Osteocyte (in vitro differentiated cells): ENCODE measurements around the gene OR1E2. TPM values are rescaled to one million over a fixed set of nuclear protein-coding genes. Genes with fewer than 3 reads are reported as not detected.

Source experiments
- DNase-seq: peaks from one replicate; pipeline ENCODE4 v3.0.0; 2021; ENCODE audit warnings: mixed read lengths; ENCODE audit not compliant: unreplicated experiment; ENCODE audit errors: extremely low spot score
- H3K27ac Mint-ChIP-seq: one replicate; pipeline ENCODE4 v1.8.0; 2021; ENCODE audit warnings: mild to moderate bottlenecking, mixed read lengths; ENCODE audit not compliant: unreplicated experiment
- H3K27me3 Mint-ChIP-seq: one replicate; pipeline ENCODE4 v1.8.0; 2021; ENCODE audit warnings: mixed read lengths; ENCODE audit not compliant: unreplicated experiment
- H3K36me3 Mint-ChIP-seq: one replicate; pipeline ENCODE4 v1.8.0; 2021; ENCODE audit warnings: mixed read lengths; ENCODE audit not compliant: unreplicated experiment
- H3K4me1 Mint-ChIP-seq: one replicate; pipeline ENCODE4 v1.8.0; 2021; ENCODE audit warnings: mixed read lengths; ENCODE audit not compliant: unreplicated experiment
- H3K4me3 Mint-ChIP-seq: one replicate; pipeline ENCODE4 v1.8.0; 2021; ENCODE audit warnings: mild to moderate bottlenecking, moderate library complexity, mixed read lengths; ENCODE audit not compliant: unreplicated experiment
- H3K9me3 Mint-ChIP-seq: one replicate; pipeline ENCODE4 v1.8.0; 2021; ENCODE audit warnings: mixed read lengths; ENCODE audit not compliant: unreplicated experiment
- total RNA-seq: library from RNA; stranded (reverse); gene quantifications from 2 replicates; pipeline ENCODE4 v1.2.1, GENCODE V29; 2021
- TF ChIP-seq, protein P1 (sequence below): fragments of 200-600 bp; sonication (generic); IDR thresholded peaks from 2 replicates; pipeline ENCODE4 v1.5.0; 2021; ENCODE audit warnings: antibody characterized with exemption, mild to moderate bottlenecking, moderate library complexity

Gene OR1E2
- total RNA-seq, 1 donor from 2014 or later: not detected

DNA sequence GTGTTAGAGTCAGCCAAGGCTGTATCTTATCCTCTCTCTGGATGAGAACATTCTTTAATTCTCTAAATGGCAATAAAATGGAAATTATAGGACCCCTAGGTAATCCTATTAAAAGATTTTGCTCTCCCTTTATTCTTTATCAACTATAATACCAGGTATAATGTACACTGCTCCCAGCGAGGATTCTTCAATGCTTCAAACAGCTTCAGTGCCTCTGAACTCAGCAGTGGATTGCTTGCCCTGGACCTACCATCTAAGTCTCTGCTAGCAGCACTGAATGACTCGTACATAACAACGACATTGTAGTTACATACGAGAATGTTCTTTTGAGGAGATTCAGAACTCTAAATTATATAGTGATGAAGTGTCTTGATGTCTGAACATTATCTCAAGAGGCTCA is 43.9 kb downstream of the OR1E2 start:
- Mint-ChIP-seq H3K27me3 (no peaks in the 10 kb centered on the region), H3K36me3 (no peaks in the 10 kb centered on the region), H3K9me3 (peaks cover 26% of the 10 kb centered on the region), H3K27ac (no peak overlapping the region), H3K4me3 (no peak overlapping the region), H3K4me1 (no peaks in the 10 kb centered on the region)
- TF ChIP-seq, protein P1, sequence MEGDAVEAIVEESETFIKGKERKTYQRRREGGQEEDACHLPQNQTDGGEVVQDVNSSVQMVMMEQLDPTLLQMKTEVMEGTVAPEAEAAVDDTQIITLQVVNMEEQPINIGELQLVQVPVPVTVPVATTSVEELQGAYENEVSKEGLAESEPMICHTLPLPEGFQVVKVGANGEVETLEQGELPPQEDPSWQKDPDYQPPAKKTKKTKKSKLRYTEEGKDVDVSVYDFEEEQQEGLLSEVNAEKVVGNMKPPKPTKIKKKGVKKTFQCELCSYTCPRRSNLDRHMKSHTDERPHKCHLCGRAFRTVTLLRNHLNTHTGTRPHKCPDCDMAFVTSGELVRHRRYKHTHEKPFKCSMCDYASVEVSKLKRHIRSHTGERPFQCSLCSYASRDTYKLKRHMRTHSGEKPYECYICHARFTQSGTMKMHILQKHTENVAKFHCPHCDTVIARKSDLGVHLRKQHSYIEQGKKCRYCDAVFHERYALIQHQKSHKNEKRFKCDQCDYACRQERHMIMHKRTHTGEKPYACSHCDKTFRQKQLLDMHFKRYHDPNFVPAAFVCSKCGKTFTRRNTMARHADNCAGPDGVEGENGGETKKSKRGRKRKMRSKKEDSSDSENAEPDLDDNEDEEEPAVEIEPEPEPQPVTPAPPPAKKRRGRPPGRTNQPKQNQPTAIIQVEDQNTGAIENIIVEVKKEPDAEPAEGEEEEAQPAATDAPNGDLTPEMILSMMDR: no peak
- DNase-seq: no peak

DNA sequence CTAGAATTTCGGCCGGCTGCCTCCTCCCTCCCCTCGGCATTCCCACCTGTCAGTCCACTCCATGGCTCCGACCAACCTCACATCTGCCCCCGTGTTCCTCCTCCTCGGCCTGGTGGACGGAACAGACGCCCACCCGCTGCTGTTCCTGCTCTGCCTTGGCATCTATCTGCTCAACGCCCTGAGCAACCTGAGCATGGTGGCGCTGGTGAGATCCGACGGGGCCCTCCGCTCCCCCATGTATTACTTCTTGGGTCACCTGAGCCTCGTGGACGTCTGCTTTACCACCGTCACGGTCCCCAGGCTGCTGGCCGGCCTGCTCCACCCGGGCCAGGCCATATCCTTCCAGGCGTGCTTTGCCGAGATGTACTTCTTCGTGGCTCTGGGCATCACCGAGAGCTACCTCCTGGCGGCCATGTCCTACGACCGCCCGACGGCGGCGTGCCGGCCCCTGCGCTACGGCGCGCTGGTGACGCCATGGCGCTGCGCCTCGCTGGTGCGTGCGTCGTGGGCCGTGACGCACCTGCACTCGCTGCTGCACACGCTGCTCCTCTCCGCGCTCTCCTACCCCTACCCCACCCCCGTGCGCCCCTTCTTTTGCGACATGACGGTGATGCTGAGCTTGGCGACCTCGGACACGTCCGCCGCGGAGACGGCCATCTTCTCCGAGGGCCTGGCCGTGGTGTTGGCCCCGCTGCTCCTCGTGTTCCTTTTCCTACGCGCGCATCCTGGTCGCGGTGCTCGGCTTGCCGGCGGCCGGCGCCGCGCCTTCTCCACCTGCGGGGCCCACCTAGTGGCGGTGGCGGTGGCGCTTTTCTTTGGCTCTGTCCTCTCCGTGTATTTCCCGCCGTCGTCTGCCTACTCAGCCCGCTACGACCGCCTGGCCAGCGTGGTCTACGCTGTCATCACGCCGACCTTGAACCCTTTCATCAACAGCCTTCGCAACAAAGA is 47.5 kb downstream of the OR1E2 start, which contains the start of gene OR3A2:
Gene OR3A2 (minus strand): TSS at position 440 of the 948 bp plus-strand sequence.
- no peak within 1 kb of the TSS for H3K27ac Mint-ChIP-seq
- no peak for DNase-seq
- no peaks in the 10 kb centered on the region for H3K4me1 Mint-ChIP-seq
- no peaks in the 10 kb centered on the region for H3K27me3 Mint-ChIP-seq
- peaks cover 13% of the 10 kb centered on the region for H3K9me3 Mint-ChIP-seq
- no peak within 1 kb of the TSS for H3K4me3 Mint-ChIP-seq
- TF ChIP-seq, protein P1: no peak
- no peaks in the 10 kb centered on the region for H3K36me3 Mint-ChIP-seq

Other genes starting within 250 kb of the OR1E2 start
- gene OR1A2, start 236.3 kb downstream of the OR1E2 start, total RNA-seq: not detected in 2 replicates
- not detected in 2 replicates for gene OR1A1, start 226.2 kb downstream of the OR1E2 start, total RNA-seq
- gene OR3A1, start 135.5 kb downstream of the OR1E2 start, total RNA-seq: not detected in 2 replicates
- gene OR3A2, start 47.5 kb downstream of the OR1E2 start, total RNA-seq: not detected in 2 replicates
- not detected in 2 replicates for gene OR1E1, start 35.4 kb downstream of the OR1E2 start, total RNA-seq
- not detected in 2 replicates for gene OR3A3, start 22.5 kb downstream of the OR1E2 start, total RNA-seq
- not detected in 2 replicates for gene SPATA22, start 38.0 kb upstream of the OR1E2 start, total RNA-seq
- gene ASPA, start 42.2 kb upstream of the OR1E2 start, total RNA-seq: not detected in 2 replicates
- gene TRPV3, start 124.0 kb upstream of the OR1E2 start, total RNA-seq: 0.08 and 0.50 TPM in 2 replicates
- gene TRPV1, start 175.6 kb upstream of the OR1E2 start, total RNA-seq: 4.0 and 4.5 TPM in 2 replicates
- gene SHPK, start 202.4 kb upstream of the OR1E2 start, total RNA-seq: 8.5 and 9.8 TPM in 2 replicates
- 23.8 and 24.9 TPM in 2 replicates for gene CTNS, start 202.9 kb upstream of the OR1E2 start, total RNA-seq
- gene TAX1BP3, start 234.7 kb upstream of the OR1E2 start, total RNA-seq: 149 TPM in 2 replicates
- 37.0 and 43.8 TPM in 2 replicates for gene EMC6, start 235.0 kb upstream of the OR1E2 start, total RNA-seq